HUES64 (cell line): ENCODE measurements around the gene EDAR.

Experiments
- H3K27ac ChIP-seq: 2 replicates; pipeline ENCODE4 v1.7.0; 2013; ENCODE audit warnings: low read depth, low read length, inconsistent platforms
- H3K27me3 ChIP-seq: 2 replicates; pipeline ENCODE4 v1.6.1; 2013; ENCODE audit warnings: mild to moderate bottlenecking, low read length; ENCODE audit not compliant: insufficient read depth
- H3K36me3 ChIP-seq: 2 replicates; pipeline ENCODE4 v1.6.1; 2013; ENCODE audit warnings: mild to moderate bottlenecking, low read length; ENCODE audit not compliant: insufficient read depth
- H3K4me1 ChIP-seq: 2 replicates; pipeline ENCODE4 v1.6.1; 2013; ENCODE audit warnings: mild to moderate bottlenecking, low read length, moderate library complexity; ENCODE audit not compliant: insufficient read depth
- H3K4me3 ChIP-seq: 2 replicates; pipeline ENCODE4 v1.5.1; 2013; ENCODE audit warnings: mild to moderate bottlenecking, low read length, moderate library complexity
- H3K9ac ChIP-seq: 2 replicates; pipeline ENCODE4 v1.6.1; 2013; ENCODE audit warnings: mild to moderate bottlenecking, low read depth, low read length
- H3K9me3 ChIP-seq: 2 replicates; pipeline ENCODE4 v1.6.1; 2013; ENCODE audit warnings: low read depth, low read length; ENCODE audit not compliant: insufficient read depth
- WGBS: fragments of 150-250, 120-280 bp; methylation state at CpG from one replicate; pipeline ENCODE4 v1.1.7; 2013; ENCODE audit warnings: missing lambda C conversion rate; 5-methylcytosine and 5-hydroxymethylcytosine counted together

The EDAR gene

GRCh38 chr2:108979461-108979860 lies 9.6 kb downstream of the EDAR start:
- no peaks in the 10 kb centered on the region for H3K27me3 ChIP-seq
- 94% methylated on average over 3 of the region's 3 CpGs for WGBS
- H3K9ac ChIP-seq, result no peak overlapping the region

GRCh38 chr2:108978709-108979111 lies 10.3 kb downstream of the EDAR start:
- H3K9ac ChIP-seq, result no peak overlapping the region
- no peak overlapping the region for H3K4me3 ChIP-seq
- no peaks in the 10 kb centered on the region for H3K36me3 ChIP-seq
- H3K27me3 ChIP-seq, result no peaks in the 10 kb centered on the region
- H3K4me1 ChIP-seq, result no peaks in the 10 kb centered on the region; the same call in none of the 2 replicates
- no peak overlapping the region for H3K27ac ChIP-seq
- 71% methylated on average over 6 of the region's 7 CpGs for WGBS
- H3K9me3 ChIP-seq, result no peaks in the 10 kb centered on the region

More at GRCh38 chr2:108979461-108979860, 9.6 kb downstream of the EDAR start:
- Histone ChIP-seq H3K27ac (no peak overlapping the region), H3K4me1 (no peaks in the 10 kb centered on the region; the same call in none of the 2 replicates), H3K4me3 (no peak overlapping the region), H3K36me3 (no peaks in the 10 kb centered on the region), H3K9me3 (no peaks in the 10 kb centered on the region)

- H3K4me1 ChIP-seq, result no peaks in the 10 kb centered on the region; the same call in none of the 2 replicates
- H3K9ac ChIP-seq, result no peak overlapping the region
- no peaks in the 10 kb centered on the region for H3K27me3 ChIP-seq
- no peak overlapping the region for H3K4me3 ChIP-seq
- H3K9me3 ChIP-seq, result no peaks in the 10 kb centered on the region
- no peak overlapping the region for H3K27ac ChIP-seq
- H3K36me3 ChIP-seq, result no peaks in the 10 kb centered on the region
- WGBS, result 93% methylated on average over 14 of the region's 14 CpGs
Observed at GRCh38 chr2:108975613-108976435, 13.2 kb downstream of the EDAR start.

- Histone ChIP-seq H3K36me3 (no peaks in the 10 kb centered on the region), H3K27me3 (no peaks in the 10 kb centered on the region), H3K4me3 (no peak overlapping the region), H3K4me1 (no peaks in the 10 kb centered on the region; the same call in none of the 2 replicates), H3K9me3 (no peaks in the 10 kb centered on the region), H3K9ac (no peak overlapping the region), H3K27ac (no peak overlapping the region)
- 98% methylated on average over 4 of the region's 4 CpGs for WGBS
Observed at GRCh38 chr2:108974674-108975073, 14.3 kb downstream of the EDAR start.

- H3K36me3 ChIP-seq, result no peaks in the 10 kb centered on the region
- H3K9me3 ChIP-seq, result no peaks in the 10 kb centered on the region
- H3K4me3 ChIP-seq, result no peak overlapping the region
- 93% methylated on average over 6 of the region's 6 CpGs for WGBS
- no peaks in the 10 kb centered on the region for H3K4me1 ChIP-seq
- no peak overlapping the region for H3K9ac ChIP-seq
- no peaks in the 10 kb centered on the region for H3K27me3 ChIP-seq
- H3K27ac ChIP-seq, result no peak overlapping the region
Observed at GRCh38 chr2:108972663-108973062, 16.4 kb downstream of the EDAR start.

GRCh38 chr2:108971661-108972566 lies 17.1 kb downstream of the EDAR start:
- H3K27me3 ChIP-seq, result no peaks in the 10 kb centered on the region
- H3K4me1 ChIP-seq, result no peaks in the 10 kb centered on the region
- no peaks in the 10 kb centered on the region for H3K36me3 ChIP-seq
- 88% methylated on average over 22 of the region's 22 CpGs for WGBS
- H3K4me3 ChIP-seq, result no peak overlapping the region
- H3K9ac ChIP-seq, result no peak overlapping the region
- no peak overlapping the region for H3K27ac ChIP-seq
- no peaks in the 10 kb centered on the region for H3K9me3 ChIP-seq

- H3K9me3 ChIP-seq, result no peaks in the 10 kb centered on the region
Observed at GRCh38 chr2:108970369-108970768, 18.7 kb downstream of the EDAR start.

GRCh38 chr2:108969856-108970255 lies 19.2 kb downstream of the EDAR start:
- WGBS, result 76% methylated on average over 6 of the region's 6 CpGs
- Histone ChIP-seq H3K9me3 (no peaks in the 10 kb centered on the region), H3K27me3 (no peaks in the 10 kb centered on the region), H3K4me1 (peaks cover 5% of the 10 kb centered on the region; the same call in 1 of the 2 replicates), H3K9ac (no peak overlapping the region), H3K36me3 (no peaks in the 10 kb centered on the region), H3K27ac (no peak overlapping the region), H3K4me3 (no peak overlapping the region)

More at GRCh38 chr2:108970369-108970768, 18.7 kb downstream of the EDAR start:
- Histone ChIP-seq H3K9ac (no peak overlapping the region), H3K4me1 (peaks cover 5% of the 10 kb centered on the region; the same call in 1 of the 2 replicates), H3K4me3 (no peak overlapping the region), H3K27me3 (no peaks in the 10 kb centered on the region), H3K36me3 (no peaks in the 10 kb centered on the region), H3K27ac (no peak overlapping the region)
- 78% methylated on average over 1 of the region's 1 CpG for WGBS

- Histone ChIP-seq H3K36me3 (no peaks in the 10 kb centered on the region), H3K4me3 (no peak overlapping the region), H3K27ac (no peak overlapping the region), H3K9ac (no peak overlapping the region), H3K9me3 (no peaks in the 10 kb centered on the region), H3K4me1 (peaks cover 5% of the 10 kb centered on the region; the same call in 1 of the 2 replicates), H3K27me3 (no peaks in the 10 kb centered on the region)
- WGBS, result 80% methylated on average over 4 of the region's 4 CpGs
Observed at GRCh38 chr2:108968619-108969018, 20.4 kb downstream of the EDAR start.

- Histone ChIP-seq H3K4me3 (no peak overlapping the region), H3K36me3 (no peaks in the 10 kb centered on the region), H3K27ac (no peak overlapping the region), H3K9me3 (no peaks in the 10 kb centered on the region), H3K9ac (no peak overlapping the region), H3K27me3 (no peaks in the 10 kb centered on the region), H3K4me1 (peaks cover 5% of the 10 kb centered on the region; the same call in 1 of the 2 replicates)
- 85% methylated on average over 7 of the region's 7 CpGs for WGBS
Observed at GRCh38 chr2:108967757-108968156, 21.3 kb downstream of the EDAR start.
